Liver (tissue), 3 donors: ENCODE data around the gene CCDC134.

Experiments
- FOXA1 ChIP-seq: IDR thresholded peaks from 2 replicates; pipeline ENCODE4 v1.6.1; 2016; ENCODE audit warnings: antibody characterized with exemption
- GABPA ChIP-seq, 2 donors: IDR thresholded peaks in 1 of 2; conservative IDR thresholded peaks in 1 of 2; 2 replicates each; pipeline ENCODE4 v1.6.1; 2016; ENCODE audit warnings: antibody characterized with exemption in 2 of 2, mild to moderate bottlenecking in 1 of 2, moderate library complexity in 1 of 2
- HNF4A ChIP-seq, 2 donors: conservative IDR thresholded peaks; 2 replicates each; pipeline ENCODE4 v1.6.1; 2016; ENCODE audit warnings: antibody characterized with exemption in 2 of 2, mild to moderate bottlenecking in 2 of 2
- NR2F2 ChIP-seq: IDR thresholded peaks from 2 replicates; pipeline ENCODE4 v1.6.1; 2016; ENCODE audit warnings: antibody characterized with exemption
- RAD21 ChIP-seq, 2 donors: IDR thresholded peaks; 2 replicates each; pipeline ENCODE4 v1.6.1; 2016; ENCODE audit warnings: antibody characterized with exemption in 2 of 2, mild to moderate bottlenecking in 2 of 2
- SP1 ChIP-seq: IDR thresholded peaks from 2 replicates; pipeline ENCODE4 v1.6.1; 2018; ENCODE audit warnings: antibody characterized with exemption, mild to moderate bottlenecking
- YY1 ChIP-seq: IDR thresholded peaks from 2 replicates; pipeline ENCODE4 v1.6.1; 2016; ENCODE audit warnings: antibody characterized with exemption, mild to moderate bottlenecking
- TF ChIP-seq, protein P1 (sequence below): IDR thresholded peaks from 2 replicates; pipeline ENCODE4 v1.6.1; 2016; ENCODE audit warnings: antibody characterized with exemption
- TF ChIP-seq, protein P2 (sequence below): IDR thresholded peaks from 2 replicates; pipeline ENCODE4 v1.6.1; 2016; ENCODE audit warnings: antibody characterized with exemption
- TF ChIP-seq, protein P3 (sequence below): fragments of 150-350 bp; IDR thresholded peaks from 2 replicates; pipeline ENCODE4 v1.5.1; 2017; ENCODE audit warnings: improper control_type of control experiment, low read depth, low read length; ENCODE audit not compliant: missing input control
- TF ChIP-seq, protein P4 (sequence below): IDR thresholded peaks from 2 replicates; pipeline ENCODE4 v1.6.1; 2016; ENCODE audit warnings: antibody characterized with exemption, mild to moderate bottlenecking
- TF ChIP-seq, protein P5 (sequence below): IDR thresholded peaks from 2 replicates; pipeline ENCODE4 v1.6.1; 2016; ENCODE audit warnings: antibody characterized with exemption
- donor health status: healthy.
- donor health status: healthy.

DNA sequence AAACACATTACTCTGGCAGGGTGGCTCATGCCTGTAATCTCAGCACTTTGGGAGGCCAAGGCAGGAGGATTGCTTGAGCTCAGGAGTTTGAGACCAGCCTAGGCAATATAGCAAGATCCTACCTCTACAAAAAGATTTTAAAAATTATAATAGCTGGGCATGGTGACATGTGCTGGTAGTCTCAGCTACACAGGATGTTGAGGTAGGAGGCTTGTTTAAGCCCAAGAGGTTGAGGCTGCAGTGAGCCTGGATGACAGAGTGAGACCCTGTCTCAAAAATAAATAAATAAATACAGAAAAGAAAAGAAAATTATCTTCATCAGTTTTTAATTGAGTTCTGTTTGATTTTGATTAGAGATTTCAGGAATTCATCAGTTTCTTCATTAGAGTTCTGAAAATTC is 5.2 kb downstream of the CCDC134 start:
- TF ChIP-seq, protein P1, sequence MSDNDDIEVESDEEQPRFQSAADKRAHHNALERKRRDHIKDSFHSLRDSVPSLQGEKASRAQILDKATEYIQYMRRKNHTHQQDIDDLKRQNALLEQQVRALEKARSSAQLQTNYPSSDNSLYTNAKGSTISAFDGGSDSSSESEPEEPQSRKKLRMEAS = no peak
- TF ChIP-seq YY1 = no peak
- TF ChIP-seq, protein P2, sequence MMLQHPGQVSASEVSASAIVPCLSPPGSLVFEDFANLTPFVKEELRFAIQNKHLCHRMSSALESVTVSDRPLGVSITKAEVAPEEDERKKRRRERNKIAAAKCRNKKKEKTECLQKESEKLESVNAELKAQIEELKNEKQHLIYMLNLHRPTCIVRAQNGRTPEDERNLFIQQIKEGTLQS = no peak
- TF ChIP-seq, protein P3, sequence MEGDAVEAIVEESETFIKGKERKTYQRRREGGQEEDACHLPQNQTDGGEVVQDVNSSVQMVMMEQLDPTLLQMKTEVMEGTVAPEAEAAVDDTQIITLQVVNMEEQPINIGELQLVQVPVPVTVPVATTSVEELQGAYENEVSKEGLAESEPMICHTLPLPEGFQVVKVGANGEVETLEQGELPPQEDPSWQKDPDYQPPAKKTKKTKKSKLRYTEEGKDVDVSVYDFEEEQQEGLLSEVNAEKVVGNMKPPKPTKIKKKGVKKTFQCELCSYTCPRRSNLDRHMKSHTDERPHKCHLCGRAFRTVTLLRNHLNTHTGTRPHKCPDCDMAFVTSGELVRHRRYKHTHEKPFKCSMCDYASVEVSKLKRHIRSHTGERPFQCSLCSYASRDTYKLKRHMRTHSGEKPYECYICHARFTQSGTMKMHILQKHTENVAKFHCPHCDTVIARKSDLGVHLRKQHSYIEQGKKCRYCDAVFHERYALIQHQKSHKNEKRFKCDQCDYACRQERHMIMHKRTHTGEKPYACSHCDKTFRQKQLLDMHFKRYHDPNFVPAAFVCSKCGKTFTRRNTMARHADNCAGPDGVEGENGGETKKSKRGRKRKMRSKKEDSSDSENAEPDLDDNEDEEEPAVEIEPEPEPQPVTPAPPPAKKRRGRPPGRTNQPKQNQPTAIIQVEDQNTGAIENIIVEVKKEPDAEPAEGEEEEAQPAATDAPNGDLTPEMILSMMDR = no peak
- TF ChIP-seq FOXA1 = no peak
- TF ChIP-seq SP1 = no peak
- no peak for TF ChIP-seq NR2F2
- TF ChIP-seq, protein P4, sequence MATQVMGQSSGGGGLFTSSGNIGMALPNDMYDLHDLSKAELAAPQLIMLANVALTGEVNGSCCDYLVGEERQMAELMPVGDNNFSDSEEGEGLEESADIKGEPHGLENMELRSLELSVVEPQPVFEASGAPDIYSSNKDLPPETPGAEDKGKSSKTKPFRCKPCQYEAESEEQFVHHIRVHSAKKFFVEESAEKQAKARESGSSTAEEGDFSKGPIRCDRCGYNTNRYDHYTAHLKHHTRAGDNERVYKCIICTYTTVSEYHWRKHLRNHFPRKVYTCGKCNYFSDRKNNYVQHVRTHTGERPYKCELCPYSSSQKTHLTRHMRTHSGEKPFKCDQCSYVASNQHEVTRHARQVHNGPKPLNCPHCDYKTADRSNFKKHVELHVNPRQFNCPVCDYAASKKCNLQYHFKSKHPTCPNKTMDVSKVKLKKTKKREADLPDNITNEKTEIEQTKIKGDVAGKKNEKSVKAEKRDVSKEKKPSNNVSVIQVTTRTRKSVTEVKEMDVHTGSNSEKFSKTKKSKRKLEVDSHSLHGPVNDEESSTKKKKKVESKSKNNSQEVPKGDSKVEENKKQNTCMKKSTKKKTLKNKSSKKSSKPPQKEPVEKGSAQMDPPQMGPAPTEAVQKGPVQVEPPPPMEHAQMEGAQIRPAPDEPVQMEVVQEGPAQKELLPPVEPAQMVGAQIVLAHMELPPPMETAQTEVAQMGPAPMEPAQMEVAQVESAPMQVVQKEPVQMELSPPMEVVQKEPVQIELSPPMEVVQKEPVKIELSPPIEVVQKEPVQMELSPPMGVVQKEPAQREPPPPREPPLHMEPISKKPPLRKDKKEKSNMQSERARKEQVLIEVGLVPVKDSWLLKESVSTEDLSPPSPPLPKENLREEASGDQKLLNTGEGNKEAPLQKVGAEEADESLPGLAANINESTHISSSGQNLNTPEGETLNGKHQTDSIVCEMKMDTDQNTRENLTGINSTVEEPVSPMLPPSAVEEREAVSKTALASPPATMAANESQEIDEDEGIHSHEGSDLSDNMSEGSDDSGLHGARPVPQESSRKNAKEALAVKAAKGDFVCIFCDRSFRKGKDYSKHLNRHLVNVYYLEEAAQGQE = no peak
- TF ChIP-seq GABPA (IDR thresholded peaks at IDR 0.05 in 1 of 2, conservative IDR thresholded peaks at IDR 0.05 in 1 of 2) = no peak
- no peak for TF ChIP-seq RAD21 (IDR thresholded peaks at IDR 0.05)
- TF ChIP-seq, protein P5, sequence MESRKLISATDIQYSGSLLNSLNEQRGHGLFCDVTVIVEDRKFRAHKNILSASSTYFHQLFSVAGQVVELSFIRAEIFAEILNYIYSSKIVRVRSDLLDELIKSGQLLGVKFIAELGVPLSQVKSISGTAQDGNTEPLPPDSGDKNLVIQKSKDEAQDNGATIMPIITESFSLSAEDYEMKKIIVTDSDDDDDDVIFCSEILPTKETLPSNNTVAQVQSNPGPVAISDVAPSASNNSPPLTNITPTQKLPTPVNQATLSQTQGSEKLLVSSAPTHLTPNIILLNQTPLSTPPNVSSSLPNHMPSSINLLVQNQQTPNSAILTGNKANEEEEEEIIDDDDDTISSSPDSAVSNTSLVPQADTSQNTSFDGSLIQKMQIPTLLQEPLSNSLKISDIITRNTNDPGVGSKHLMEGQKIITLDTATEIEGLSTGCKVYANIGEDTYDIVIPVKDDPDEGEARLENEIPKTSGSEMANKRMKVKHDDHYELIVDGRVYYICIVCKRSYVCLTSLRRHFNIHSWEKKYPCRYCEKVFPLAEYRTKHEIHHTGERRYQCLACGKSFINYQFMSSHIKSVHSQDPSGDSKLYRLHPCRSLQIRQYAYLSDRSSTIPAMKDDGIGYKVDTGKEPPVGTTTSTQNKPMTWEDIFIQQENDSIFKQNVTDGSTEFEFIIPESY = no peak
- no peak for TF ChIP-seq HNF4A (conservative IDR thresholded peaks at IDR 0.05)
